Measurements from ENCODE around the gene MTMR12.

DNA sequence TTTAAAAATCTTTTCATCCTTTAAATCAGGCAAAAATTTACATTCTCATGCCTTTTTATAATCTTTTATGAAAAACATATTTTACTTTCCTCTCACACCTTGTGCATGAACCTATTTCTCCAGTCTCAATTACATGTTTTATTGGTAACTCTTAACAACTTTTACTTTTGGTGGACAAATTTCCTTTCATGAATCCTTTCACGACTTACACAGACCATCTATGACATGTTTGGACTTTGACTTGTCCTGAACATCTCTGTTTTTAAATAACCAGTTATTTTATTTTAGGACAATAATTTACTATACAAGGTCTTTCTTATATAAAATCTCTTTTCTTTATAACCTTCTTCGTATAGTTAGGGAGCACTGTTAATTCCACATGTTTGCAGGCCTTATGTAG lies 26.5 kb upstream of the MTMR12 start:
- no peak for TF ChIP-seq EZH2 (IDR thresholded peaks at IDR 0.05; ENCODE audit: borderline replicate concordance, low read depth, low read length, severe bottlenecking)
- TF ChIP-seq, protein P1, sequence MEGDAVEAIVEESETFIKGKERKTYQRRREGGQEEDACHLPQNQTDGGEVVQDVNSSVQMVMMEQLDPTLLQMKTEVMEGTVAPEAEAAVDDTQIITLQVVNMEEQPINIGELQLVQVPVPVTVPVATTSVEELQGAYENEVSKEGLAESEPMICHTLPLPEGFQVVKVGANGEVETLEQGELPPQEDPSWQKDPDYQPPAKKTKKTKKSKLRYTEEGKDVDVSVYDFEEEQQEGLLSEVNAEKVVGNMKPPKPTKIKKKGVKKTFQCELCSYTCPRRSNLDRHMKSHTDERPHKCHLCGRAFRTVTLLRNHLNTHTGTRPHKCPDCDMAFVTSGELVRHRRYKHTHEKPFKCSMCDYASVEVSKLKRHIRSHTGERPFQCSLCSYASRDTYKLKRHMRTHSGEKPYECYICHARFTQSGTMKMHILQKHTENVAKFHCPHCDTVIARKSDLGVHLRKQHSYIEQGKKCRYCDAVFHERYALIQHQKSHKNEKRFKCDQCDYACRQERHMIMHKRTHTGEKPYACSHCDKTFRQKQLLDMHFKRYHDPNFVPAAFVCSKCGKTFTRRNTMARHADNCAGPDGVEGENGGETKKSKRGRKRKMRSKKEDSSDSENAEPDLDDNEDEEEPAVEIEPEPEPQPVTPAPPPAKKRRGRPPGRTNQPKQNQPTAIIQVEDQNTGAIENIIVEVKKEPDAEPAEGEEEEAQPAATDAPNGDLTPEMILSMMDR (IDR thresholded peaks at IDR 0.05; ENCODE audit: borderline replicate concordance, extremely low read depth, low read length, poor library complexity, severe bottlenecking), result no peak
